ENCODE data around the gene BMP7.

- no peak for TF ChIP-seq CTCF (conservative IDR thresholded peaks at IDR 0.05)
- TF ChIP-seq EZH2 (IDR thresholded peaks at IDR 0.05; ENCODE audit: low read depth) = no peak
Measured at GRCh38 chr20:57160985-57161384, 105.5 kb downstream of the BMP7 start.
